ENCODE results near the gene UBE2F.
A peak's percentile ranks its signal among the peaks of the same experiment; 100 is the strongest.
"Not testable (repeated sequence)": the region's sequence is repeated elsewhere in the genome, so short reads cannot be mapped to it uniquely, and the experiment has no call there.

The UBE2F gene

GRCh38 chr2:238022594-238023157, 55.9 kb downstream of the UBE2F start:
- no peak for DNase-seq

DNA sequence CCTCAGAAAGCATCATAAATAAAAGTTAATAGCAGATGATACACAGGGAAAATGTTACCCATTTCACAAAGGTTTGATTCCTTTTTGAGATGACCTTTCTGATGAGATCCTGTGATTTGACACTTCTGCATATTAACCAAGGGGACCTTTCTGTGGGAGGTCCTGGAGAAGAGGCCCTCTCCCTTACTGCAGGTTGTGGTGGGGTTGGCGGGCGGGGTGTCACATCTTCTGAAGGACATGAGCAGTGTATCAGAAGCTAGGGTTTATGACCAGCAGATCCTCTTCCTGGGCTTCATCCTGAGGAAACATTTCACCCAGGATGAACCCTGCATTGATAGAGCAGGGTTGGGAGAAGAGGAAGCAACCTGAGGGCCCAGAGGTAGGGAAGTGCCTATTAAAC, 56.8 kb downstream of the UBE2F start:
- DNase-seq, result no peak

GRCh38 chr2:238024986-238025385, 58.2 kb downstream of the UBE2F start:
- DNase-seq, result no peak

DNA sequence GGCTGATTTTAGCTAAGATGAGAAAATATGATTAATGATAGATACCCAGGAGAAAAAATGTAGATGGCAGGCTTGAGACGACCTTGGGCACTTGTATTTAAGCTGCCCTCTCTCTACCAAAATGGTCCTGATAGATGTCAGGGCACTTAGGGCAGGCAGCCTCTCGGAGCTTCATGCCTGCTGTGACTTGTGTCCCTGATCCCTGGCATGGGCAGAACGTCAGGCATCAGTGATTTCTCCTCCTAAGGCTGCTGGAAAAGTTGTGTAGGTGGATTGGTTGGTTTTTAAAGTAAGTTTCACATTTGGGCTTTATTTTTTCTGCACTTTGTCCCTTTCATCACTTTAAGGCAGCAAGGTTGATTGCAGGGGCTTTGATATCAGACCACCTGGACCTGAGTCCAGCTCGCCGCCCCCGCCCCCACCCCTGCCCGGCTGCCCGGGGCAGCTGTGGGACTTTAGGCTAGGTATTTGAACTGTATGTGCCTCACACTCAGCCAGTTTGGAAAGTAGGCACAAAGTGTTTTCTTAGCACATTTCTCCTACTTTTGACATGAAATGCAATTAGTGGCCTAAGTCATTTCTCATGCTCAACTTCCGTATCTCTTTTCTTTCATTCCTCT, 59.0 kb downstream of the UBE2F start:
- DNase-seq, result no peak

DNA sequence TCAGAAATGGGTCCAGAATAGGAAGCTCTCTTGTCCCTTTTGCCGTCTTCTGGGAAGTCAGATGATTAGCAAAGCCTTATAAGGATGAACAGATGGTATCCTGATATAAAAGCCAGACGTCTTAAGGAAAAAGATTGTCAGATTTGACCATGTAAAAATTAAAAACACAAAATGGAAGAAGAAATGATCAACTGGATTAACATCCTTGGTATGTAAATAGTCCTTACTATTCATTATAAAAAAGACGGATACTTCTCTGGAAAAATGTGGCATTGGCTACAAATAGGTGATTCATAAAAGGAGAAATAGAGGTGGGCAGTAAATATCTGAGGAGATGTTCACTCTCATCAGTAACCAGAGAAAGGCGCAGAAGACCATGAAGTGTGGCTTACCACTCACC, 60.2 kb downstream of the UBE2F start:
- no peak for DNase-seq

DNA sequence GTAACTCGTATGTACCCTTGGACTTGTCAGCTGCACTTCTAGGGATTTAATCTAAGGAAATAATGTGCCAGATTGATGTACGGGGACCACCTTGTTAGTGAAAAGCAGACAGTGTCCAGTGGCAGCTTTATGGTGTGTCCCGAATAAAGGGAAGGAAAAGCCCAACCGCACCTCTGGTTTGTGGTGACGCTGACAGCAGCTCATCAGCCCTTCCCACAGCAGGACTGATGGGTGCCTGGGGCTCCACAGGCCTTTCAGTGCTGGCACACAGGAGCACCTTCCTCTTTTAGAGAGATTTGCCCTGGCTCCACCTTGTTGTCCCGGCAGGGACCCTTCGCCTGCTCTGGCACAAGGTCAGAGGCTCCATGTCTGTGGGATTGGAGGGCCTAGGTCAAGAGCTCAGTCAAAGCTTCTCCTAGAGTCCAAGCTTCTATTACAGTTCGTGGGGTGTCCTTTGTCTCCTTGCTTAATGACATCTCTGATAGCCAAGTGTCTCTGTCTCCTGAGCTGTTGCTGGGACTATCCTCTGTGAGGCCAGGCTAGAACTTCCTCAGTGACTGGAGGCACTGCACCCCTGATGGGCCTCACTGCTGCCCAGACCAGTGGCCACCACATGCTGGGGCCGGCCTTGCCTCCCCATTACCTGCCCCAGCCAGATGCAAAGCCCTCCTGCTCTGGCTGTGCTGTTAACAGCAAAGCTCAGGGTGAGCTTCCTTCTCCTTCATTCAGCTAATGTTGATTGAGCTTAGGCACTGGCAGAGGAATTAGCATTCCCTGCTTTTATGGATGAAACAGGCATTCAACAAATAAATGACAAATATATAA, 61.0 kb downstream of the UBE2F start:
- DNase-seq, result no peak

GRCh38 chr2:238029853-238030252, 63.0 kb downstream of the UBE2F start:
- DNase-seq, result no peak

- no peak for DNase-seq
Observed at GRCh38 chr2:238030422-238031155, 63.8 kb downstream of the UBE2F start.

- DNase-seq, result no peak
Observed at GRCh38 chr2:238031751-238032150, 64.9 kb downstream of the UBE2F start.

- no peak for DNase-seq
Observed at GRCh38 chr2:238032755-238033337, 66.0 kb downstream of the UBE2F start.

DNA sequence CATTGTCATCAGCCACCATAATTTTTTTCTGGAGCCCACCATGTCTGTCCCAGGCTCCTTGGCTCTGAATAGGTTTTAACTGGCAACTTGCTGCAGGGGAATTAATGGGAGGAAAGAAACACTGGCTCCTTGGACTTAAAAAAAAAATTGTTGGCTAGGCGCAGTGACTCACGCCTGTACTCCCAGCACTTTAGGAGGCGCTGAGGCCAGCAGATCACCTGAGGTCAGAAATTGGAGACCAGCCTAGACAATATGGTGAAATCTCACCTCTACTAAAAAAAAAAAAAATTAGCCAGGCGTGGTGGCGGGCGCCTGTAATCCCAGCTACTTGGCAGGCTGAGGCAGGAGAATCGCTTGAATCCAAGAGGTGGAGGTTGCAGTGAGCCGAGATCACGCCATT, 67.2 kb downstream of the UBE2F start:
- not testable (repeated sequence) for DNase-seq

- no peak for DNase-seq
Observed at GRCh38 chr2:238038203-238038602, 71.4 kb downstream of the UBE2F start.

GRCh38 chr2:238039151-238039550, 72.3 kb downstream of the UBE2F start:
- no peak for DNase-seq

- DNase-seq, result no peak
Observed at GRCh38 chr2:238039985-238040384, 73.2 kb downstream of the UBE2F start.

- DNase-seq, result no peak
Observed at GRCh38 chr2:238040918-238041317, 74.1 kb downstream of the UBE2F start.

GRCh38 chr2:238042090-238042489, 75.3 kb downstream of the UBE2F start:
- no peak for DNase-seq

GRCh38 chr2:238042849-238043584, 76.2 kb downstream of the UBE2F start:
- no peak for DNase-seq

GRCh38 chr2:238043851-238044250, 77.0 kb downstream of the UBE2F start:
- DNase-seq, result no peak

DNA sequence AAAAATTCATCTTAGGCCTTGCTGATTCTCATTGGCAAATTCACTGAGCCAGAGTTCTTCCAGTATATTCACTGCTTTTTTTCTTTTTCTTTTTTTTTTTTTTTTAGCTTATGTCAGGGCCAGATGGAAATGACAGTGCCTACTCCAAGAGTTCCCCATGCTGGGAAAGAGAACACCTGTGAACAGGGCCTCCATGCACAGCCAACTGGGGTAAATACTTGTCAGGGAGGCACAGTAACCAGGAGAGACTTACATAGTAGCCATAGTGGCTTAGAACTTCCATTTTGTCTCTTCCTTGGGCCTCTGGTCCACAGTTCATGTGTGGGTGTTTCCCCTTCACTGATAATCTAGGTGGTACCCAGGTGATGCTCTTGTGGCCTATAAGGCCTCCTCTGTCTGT, 78.8 kb downstream of the UBE2F start:
- no peak for DNase-seq

GRCh38 chr2:238046725-238047270, 80.0 kb downstream of the UBE2F start:
- DNase-seq, result no peak

GRCh38 chr2:238053191-238053776, 86.5 kb downstream of the UBE2F start:
- DNase-seq, result no peak

- DNase-seq, result peak in 1 of 2 donors; percentile 4
Observed at GRCh38 chr2:238055841-238056240, 89.0 kb downstream of the UBE2F start.
